ENCODE data around the gene HDDC3.

DNA sequence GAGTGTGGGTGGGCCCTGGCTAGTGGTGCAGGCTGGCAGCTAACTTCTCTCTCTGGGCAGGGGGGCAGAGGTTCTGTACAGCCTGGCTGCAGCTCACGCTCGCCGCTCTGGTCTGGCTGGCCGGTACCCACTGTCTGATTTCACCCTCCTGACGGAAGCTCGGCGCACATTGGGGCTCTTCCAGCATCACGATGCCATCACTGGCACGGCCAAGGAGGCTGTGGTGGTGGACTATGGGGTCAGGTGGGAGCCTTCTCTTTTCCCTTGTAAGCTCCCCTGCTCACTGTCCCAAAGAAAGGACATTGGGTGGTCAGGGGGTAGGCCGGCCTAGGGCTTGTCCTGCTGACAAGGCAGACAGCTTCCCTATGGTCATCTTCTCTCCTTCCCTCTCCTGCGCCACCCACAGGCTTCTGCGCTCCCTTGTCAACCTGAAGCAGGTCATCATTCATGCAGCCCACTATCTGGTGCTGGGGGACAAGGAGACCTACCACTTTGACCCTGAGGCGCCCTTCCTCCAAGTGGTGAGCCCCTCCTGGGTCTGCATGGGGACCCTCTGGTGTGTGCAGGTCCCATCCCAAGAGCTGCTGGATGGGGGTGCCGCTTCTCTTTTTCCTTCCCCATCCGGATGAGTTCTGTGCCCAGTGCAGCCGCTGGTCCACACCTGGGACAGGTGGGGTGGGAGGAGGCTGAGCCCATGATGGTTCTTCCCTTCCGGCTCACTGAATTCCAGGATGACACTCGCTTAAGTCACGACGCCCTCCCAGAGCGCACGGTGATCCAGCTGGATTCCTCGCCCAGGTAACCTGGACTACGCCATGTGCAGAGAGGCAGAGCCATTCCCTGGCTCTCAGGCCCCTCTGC, 21.7 kb downstream of the HDDC3 start:
- TF ChIP-seq, protein P1, sequence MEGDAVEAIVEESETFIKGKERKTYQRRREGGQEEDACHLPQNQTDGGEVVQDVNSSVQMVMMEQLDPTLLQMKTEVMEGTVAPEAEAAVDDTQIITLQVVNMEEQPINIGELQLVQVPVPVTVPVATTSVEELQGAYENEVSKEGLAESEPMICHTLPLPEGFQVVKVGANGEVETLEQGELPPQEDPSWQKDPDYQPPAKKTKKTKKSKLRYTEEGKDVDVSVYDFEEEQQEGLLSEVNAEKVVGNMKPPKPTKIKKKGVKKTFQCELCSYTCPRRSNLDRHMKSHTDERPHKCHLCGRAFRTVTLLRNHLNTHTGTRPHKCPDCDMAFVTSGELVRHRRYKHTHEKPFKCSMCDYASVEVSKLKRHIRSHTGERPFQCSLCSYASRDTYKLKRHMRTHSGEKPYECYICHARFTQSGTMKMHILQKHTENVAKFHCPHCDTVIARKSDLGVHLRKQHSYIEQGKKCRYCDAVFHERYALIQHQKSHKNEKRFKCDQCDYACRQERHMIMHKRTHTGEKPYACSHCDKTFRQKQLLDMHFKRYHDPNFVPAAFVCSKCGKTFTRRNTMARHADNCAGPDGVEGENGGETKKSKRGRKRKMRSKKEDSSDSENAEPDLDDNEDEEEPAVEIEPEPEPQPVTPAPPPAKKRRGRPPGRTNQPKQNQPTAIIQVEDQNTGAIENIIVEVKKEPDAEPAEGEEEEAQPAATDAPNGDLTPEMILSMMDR (IDR thresholded peaks at IDR 0.05; ENCODE audit: insufficient read depth, low read length) = no peak
- TF ChIP-seq POLR2AphosphoS5 (IDR thresholded peaks at IDR 0.05; ENCODE audit: low read depth) = no peak; the same call in 1 of the 2 replicates

Measured in HL-60 (cell line).